Transverse colon (tissue), 4 donors: ENCODE measurements around the gene A1BG. TPM values are rescaled to one million over a fixed set of nuclear protein-coding genes. Genes with fewer than 3 reads are reported as not detected.
A peak's percentile ranks its signal among the peaks of the same experiment; 100 is the strongest.

Experiments
- DNase-seq: peaks from one replicate; pipeline ENCODE4 v3.0.0-alpha.2; 2019
- H3K27ac ChIP-seq, 4 donors: fragments of 200-600 bp; sonication (generic); 2 replicates each; pipeline ENCODE4 v1.5.1; 2016 to 2018; ENCODE audit warnings: inconsistent platforms in 4 of 4
- H3K27me3 ChIP-seq: fragments of 200-600 bp; sonication (generic); 2 replicates; pipeline ENCODE4 v1.5.1; 2017; ENCODE audit warnings: inconsistent platforms
- H3K36me3 ChIP-seq, 4 donors: fragments of 200-600 bp; sonication (generic); 2 replicates each; pipeline ENCODE4 v1.5.1; 2017 to 2019; ENCODE audit warnings: inconsistent platforms in 4 of 4
- H3K4me1 ChIP-seq, 4 donors: fragments of 200-600 bp; sonication (generic); 2 replicates each; pipeline ENCODE4 v1.5.1; 2017 to 2020; ENCODE audit warnings: inconsistent platforms in 4 of 4
- H3K4me3 ChIP-seq, 4 donors: fragments of 200-600 bp; sonication (generic); 1 replicate in 1 of 4; 2 replicates in 3 of 4; pipeline versions ENCODE4 v1.5.1 to v1.6.1; 2017 to 2019; ENCODE audit warnings: inconsistent platforms in 4 of 4
- H3K9me3 ChIP-seq, 2 donors: fragments of 200-600 bp; sonication (generic); 2 replicates each; pipeline ENCODE4 v1.5.1; 2017 to 2019; ENCODE audit warnings: inconsistent platforms in 2 of 2
- CTCF ChIP-seq, 5 experiments: fragments of 200-600 bp in 3 of 5; fragments of 450-650 bp in 2 of 5; sonication (generic) in 3 of 5; IDR thresholded peaks; 1 replicate in 2 of 5; 2 replicates in 3 of 5; pipeline ENCODE4 v1.5.1; 2016 to 2017; ENCODE audit warnings: antibody characterized with exemption in 5 of 5, inconsistent platforms in 3 of 5, mild to moderate bottlenecking in 2 of 5, moderate library complexity in 1 of 5
- EP300 ChIP-seq: sonication (generic); formaldehyde crosslinking; IDR thresholded peaks from one replicate; pipeline ENCODE4 v1.6.1; 2017; ENCODE audit warnings: antibody characterized with exemption, low read depth
- POLR2A ChIP-seq: fragments of 450-650 bp; IDR thresholded peaks from one replicate; pipeline ENCODE4 v1.6.1; 2016; ENCODE audit warnings: antibody characterized with exemption, mild to moderate bottlenecking, moderate library complexity
- POLR2AphosphoS5 ChIP-seq, 3 donors: sonication (generic); formaldehyde crosslinking; IDR thresholded peaks; one replicate each; pipeline ENCODE4 v1.6.1; 2016; ENCODE audit warnings: antibody characterized with exemption in 3 of 3
- WGBS, 2 donors: methylation state at CpG; one replicate each; pipeline ENCODE4 v1.1.5; 2018; ENCODE audit warnings: low coverage in 1 of 2; 5-methylcytosine and 5-hydroxymethylcytosine counted together
- in situ Hi-C, 4 donors: fragments of 200-750 bp; cut with MboI; loops; one replicate each; pipeline versions ENCODE4 v1.15.0 to v1.15.1; 2017; ENCODE audit warnings: low sequenced_read_pairs in 3 of 4, low pct_ligation_motif_present in 1 of 4, low pct_unique_long_range_greater_than_20kb in 1 of 4
- intact Hi-C: fragments of 100-400 bp; cut with DNase I; formaldehyde crosslinking; loops from one replicate; pipeline ENCODE4 v1.15.1; 2023; ENCODE audit warnings: low total_unique reads
- total RNA-seq, 4 donors: library from RNA; depleted of rRNA; stranded (reverse); fragments of >200 nt; gene quantifications; one replicate each; pipeline ENCODE4 v1.1.0, GENCODE V29; 2016

The A1BG gene
- total RNA-seq, 4 donors from 2014 or later = 0.60 to 25.1 (median 3.7) TPM; not detected in 1

- Histone ChIP-seq H3K4me1 (peaks cover 16 to 25% (median 22%) of the 10 kb centered on the region in 4 donors), H3K36me3 (peaks cover 0 to 7% (median 0%) of the 10 kb centered on the region in 4 donors), H3K4me3 (no peak overlapping the region), H3K9me3 (no peaks in the 10 kb centered on the region), H3K27ac (no peak overlapping the region), H3K27me3 (no peaks in the 10 kb centered on the region)
- no peak for DNase-seq
- WGBS, 2 donors = 80 to 89% methylated on average over 1 to 4 of the region's 4 CpGs
- intact Hi-C loops (no loop called here), in situ Hi-C loops (no loop called here)
- TF ChIP-seq POLR2AphosphoS5 (IDR thresholded peaks at IDR 0.05) (no peak), EP300 (no peak), POLR2A (no peak), CTCF (IDR thresholded peaks at IDR 0.05) (no peak)
Measured at GRCh38 chr19:58330458-58330857, 22.8 kb downstream of the A1BG start.

GRCh38 chr19:58328999-58329398 is 24.3 kb downstream of the A1BG start:
- TF ChIP-seq EP300 (no peak), POLR2AphosphoS5 (IDR thresholded peaks at IDR 0.05) (no peak), POLR2A (no peak), CTCF (IDR thresholded peaks at IDR 0.05) (no peak)
- intact Hi-C loops = no loop called here
- no peaks in the 10 kb centered on the region for H3K27me3 ChIP-seq
- in situ Hi-C loops = no loop called here
- DNase-seq = no peak
- H3K27ac ChIP-seq = no peak overlapping the region
- no peak overlapping the region for H3K4me3 ChIP-seq
- no peaks in the 10 kb centered on the region for H3K36me3 ChIP-seq
- 65 to 77% methylated on average over 5 to 10 of the region's 10 CpGs for WGBS, 2 donors
- H3K4me1 ChIP-seq = peaks cover 16 to 27% (median 22%) of the 10 kb centered on the region in 4 donors
- no peaks in the 10 kb centered on the region for H3K9me3 ChIP-seq

GRCh38 chr19:58326914-58327726 is 26.2 kb downstream of the A1BG start, which contains the start of gene ZSCAN22:
ZSCAN22 (plus strand) TSS chr19:58326994; CDS start chr19:58334803, 7,809 bp downstream.
- 0% methylated on average over 57 of the region's 62 CpGs; no CpG with 5 or more reads in 1 of the 2 donors for WGBS, 2 donors
- Histone ChIP-seq H3K27me3 (no peaks in the 10 kb centered on the region), H3K4me3 (peak within 1 kb of the TSS; percentile 55 to 73 (median 62)), H3K27ac (peak within 1 kb of the TSS; percentile 80 to 94 (median 88)), H3K4me1 (peaks cover 16 to 27% (median 22%) of the 10 kb centered on the region in 4 donors), H3K36me3 (no peaks in the 10 kb centered on the region), H3K9me3 (no peaks in the 10 kb centered on the region)
- peak; percentile 78 for TF ChIP-seq POLR2A
- TF ChIP-seq EP300 = no peak
- TF ChIP-seq POLR2AphosphoS5 (IDR thresholded peaks at IDR 0.05) = peak in 2 of 3 donors; percentile 55 to 81
- TF ChIP-seq CTCF (IDR thresholded peaks at IDR 0.05) = no peak
- in situ Hi-C loops (no loop called here), intact Hi-C loops (loop anchor here (1.0 kb wide), 1 partner anchor 35 kb away; the partner anchor contains the start of gene ZNF497)
- peak; percentile 97 for DNase-seq

- Histone ChIP-seq H3K27me3 (no peaks in the 10 kb centered on the region), H3K9me3 (no peaks in the 10 kb centered on the region), H3K4me1 (peaks cover 16 to 27% (median 22%) of the 10 kb centered on the region in 4 donors), H3K36me3 (no peaks in the 10 kb centered on the region), H3K27ac (peak overlapping the region; percentile 80 to 94 (median 88)), H3K4me3 (peak overlapping the region; percentile 55 to 73 (median 62))
- 6 to 7% methylated on average over 2 to 9 of the region's 9 CpGs for WGBS, 2 donors
- in situ Hi-C loops = no loop called here
- TF ChIP-seq CTCF (IDR thresholded peaks at IDR 0.05) (no peak), POLR2A (no peak), EP300 (no peak), POLR2AphosphoS5 (IDR thresholded peaks at IDR 0.05) (no peak)
- intact Hi-C loops = no loop called here
- DNase-seq = no peak
Measured at GRCh38 chr19:58326501-58326913, 26.8 kb downstream of the A1BG start.
